Umbilical cord (tissue), 1 donor: ENCODE results near the gene TTC23. TPM values are rescaled to one million over a fixed set of nuclear protein-coding genes. Genes with fewer than 3 reads are reported as not detected.

Experiments used
- total RNA-seq: library from RNA; depleted of rRNA; stranded (reverse); fragments of >200 nt; gene quantifications from one replicate; pipeline ENCODE4 v1.2.3, GENCODE V29; 2014; ENCODE audit warnings: low replicate concordance; ENCODE audit not compliant: insufficient read depth

Gene TTC23
- total RNA-seq, 1 donor from 2014 or later: 68.1 TPM

Other genes with a start within 250 kb of the TTC23 start
- gene PGPEP1L, start 241.8 kb downstream of the TTC23 start, total RNA-seq: not detected
- 230 TPM for gene SYNM, start 144.5 kb downstream of the TTC23 start, total RNA-seq
- gene LRRC28, start 1.9 kb upstream of the TTC23 start, total RNA-seq: 41.7 TPM